Measurements from ENCODE around the gene UBLCP1.
"Not testable (repeated sequence)": the region's sequence is repeated elsewhere in the genome, so short reads cannot be mapped to it uniquely, and the experiment has no call there.

The UBLCP1 gene

DNA sequence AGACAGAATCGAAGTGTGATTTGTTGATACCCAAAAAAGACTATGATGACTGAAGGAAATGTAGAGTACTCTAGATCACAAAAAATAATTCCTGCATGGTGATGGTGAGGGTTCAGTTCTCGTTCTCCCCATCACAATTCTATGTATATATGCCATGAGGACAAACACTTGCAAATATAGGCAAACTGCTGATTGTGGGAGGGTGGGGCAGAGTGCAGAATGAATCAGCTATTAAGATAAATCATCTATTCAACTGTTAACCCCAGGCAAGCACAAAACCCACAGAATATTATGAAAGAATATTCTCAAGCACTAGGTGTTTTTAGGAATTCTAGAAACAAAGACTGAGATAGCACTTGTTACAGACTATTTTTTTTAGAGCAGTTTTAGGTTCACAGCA lies 13.9 kb upstream of the UBLCP1 start:
- no peak for DNase-seq

DNA sequence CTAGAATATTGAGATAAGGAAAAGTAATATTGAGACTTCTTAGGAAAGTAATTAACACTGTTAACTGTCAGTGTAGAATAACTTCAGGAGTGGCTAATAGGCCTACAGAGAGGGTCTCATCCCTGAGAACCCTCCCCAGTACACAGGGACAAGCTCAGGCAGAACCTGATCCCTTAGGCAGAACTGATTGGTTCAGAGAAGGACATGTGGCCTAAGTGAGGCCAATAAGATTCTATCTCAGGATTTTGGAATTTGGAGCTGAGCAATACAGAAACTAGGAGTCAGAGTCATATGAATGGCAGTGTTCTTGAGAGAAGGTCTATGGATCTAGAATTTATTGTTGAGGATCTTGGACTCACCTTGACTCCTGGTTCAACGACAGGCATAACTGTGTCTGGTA lies 10.9 kb upstream of the UBLCP1 start:
- no peak for DNase-seq

DNA sequence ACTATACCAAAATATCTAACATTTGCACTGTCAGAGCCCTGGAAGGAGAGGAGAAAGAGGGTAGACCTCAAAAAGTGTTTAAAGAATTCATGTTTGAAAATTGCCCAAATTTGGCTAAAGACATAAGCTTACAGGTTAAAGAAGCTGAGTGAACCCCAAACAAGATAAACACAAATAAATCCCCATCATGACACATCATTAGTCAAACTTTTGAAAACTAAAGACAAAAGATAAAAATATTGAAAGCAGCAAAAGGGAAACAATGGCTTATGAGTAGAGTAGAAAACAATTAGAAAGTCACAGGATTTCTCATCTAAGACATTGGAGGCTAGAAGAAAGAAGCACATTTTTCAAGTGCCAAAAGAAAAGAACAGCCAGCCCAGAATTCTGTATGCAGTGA lies 6.1 kb upstream of the UBLCP1 start:
- no peak for DNase-seq

DNA sequence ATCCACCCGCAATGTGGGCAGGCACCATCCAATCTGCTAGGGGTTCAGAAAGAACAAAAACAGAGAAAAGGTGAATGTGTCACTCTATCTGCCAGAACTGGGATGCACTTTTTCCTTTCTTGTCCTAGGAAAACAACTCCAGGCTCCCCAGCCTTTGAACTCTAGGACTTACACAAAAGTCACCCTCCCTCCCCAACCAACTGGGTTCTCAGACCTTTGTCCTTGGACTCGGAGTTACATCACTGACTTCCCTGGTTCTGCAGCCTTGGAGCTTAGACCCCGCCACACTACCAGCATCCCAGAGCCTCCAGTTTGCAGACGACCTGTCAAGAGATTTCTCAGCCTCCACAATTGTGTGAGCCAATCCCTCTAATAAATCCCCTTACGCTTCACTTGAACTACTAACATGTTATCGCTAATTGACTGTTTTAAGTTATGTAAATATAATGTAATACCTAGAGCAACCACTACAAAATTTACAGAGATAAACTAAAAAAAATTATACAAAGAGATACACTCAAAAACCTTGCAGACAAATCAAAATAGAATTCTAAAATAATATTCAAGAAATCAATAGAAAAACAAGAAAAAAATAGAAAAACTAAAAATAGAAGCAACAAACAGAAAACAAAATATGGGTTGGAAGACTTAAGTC lies 5.3 kb upstream of the UBLCP1 start:
- DNase-seq = no peak

DNA sequence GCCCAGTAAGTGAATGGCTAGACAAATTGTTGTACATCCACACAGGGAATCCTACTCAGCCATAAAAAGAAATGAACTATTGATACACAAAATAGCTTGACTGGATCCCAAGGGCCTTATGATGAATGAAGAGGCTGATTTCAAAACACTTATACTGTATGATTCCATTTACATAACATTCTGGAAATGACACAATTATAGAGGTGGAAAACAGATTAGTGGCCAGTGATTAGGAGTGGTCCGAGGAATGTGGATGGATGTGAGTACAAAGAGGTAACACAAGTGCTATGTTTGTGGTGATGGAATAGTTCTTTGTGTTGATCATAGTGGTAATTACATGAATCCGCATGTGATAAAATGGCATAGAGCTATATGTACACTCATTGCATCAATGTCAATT lies 4.7 kb upstream of the UBLCP1 start:
- DNase-seq = no peak

DNA sequence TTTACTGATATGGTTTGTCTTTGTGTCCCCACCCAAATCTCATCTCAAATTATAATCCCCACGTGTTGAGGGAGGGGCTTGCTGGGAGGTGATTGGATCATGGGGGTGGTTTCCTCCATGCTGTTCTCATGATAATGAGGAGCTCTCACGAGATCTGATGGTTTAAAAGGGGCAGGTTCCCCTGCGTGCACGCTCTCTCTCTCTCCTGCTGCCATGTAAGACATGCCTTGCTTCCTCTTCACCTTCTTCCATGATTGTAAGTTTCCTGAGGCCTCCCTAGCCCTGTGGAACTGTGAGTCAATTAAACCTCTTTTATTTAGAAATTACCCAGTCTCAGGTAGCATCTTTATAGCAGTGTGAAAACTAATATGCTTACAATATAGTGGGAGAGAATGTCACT lies 2.9 kb upstream of the UBLCP1 start:
- not testable (repeated sequence) for DNase-seq

DNA sequence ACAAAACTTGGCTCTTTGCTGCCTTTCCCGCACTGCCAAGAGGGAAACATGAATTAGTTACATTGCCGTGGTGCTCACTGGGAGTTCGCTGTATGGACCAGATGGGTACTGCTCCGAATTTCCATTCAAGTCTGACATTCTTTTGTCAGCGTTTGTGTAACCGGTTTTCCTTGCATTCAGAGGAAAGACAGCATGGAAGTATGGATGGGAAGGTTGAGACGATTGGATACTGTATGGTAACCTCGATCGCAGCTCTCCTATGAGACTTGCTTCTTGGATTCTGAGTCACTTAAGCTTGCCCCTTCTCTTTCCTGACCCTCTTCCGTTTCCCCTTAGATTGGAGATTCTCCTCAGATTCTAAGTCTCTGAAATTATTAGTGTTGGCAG lies 625 bp upstream of the UBLCP1 start:
- peak in 1 of 56 donors; percentile 43 for DNase-seq

DNA sequence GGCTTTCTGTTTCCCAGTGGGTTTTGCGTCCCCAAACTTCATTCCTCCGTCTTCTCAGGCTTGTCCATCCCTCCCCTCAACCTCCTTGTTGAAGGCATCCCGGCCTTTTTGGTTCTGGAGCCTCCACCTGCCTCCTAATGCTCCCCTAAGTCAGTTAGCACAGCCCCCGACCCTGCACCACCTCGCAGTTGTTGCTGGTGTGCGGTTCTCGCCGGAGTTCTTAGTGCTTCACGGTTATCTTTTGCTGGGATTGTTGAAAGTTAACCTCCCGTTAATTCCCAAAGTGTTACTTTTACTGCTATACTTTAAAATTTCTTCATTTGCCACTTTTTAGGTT lies 447 bp downstream of the UBLCP1 start:
- peak in 2 of 56 donors; percentile 20 to 51 for DNase-seq

DNA sequence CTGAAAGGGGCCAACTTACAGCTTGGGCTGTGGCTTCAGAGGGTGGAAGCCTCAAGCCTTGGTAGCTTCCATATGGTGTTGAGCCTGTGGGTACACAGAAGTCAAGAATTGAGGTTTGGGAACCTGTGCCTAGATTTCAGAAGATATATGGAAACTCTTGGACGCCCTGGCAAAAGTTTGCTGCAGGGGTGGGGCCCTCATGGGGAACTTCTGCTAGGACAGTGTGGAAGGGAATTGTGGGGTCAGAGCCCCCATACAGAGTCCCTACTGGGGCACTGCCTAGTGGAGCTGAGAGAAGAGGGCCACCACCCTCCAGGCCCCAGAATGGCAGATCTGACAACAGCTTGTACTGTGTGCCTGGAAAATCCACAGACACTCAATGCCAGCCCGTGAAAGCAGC lies 3.7 kb downstream of the UBLCP1 start:
- DNase-seq = not testable (repeated sequence)

DNA sequence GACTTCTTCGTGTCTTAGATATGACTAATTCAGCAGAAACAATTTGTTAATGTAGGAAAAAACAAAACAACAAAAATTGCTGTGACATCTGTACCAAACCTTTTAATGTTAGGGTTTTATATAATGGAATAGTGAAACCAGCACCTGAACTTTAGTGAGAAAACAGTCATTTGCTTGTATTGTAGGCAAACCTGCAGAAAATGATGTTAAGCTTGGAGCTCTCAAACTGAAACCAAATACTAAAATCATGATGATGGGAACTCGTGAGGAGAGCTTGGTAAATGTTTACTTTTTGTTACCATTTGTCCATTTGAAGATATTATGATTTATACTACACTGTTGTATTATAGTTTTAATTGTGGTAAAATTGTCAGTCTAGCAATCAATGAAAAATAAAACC lies 6.6 kb downstream of the UBLCP1 start:
- DNase-seq = no peak

DNA sequence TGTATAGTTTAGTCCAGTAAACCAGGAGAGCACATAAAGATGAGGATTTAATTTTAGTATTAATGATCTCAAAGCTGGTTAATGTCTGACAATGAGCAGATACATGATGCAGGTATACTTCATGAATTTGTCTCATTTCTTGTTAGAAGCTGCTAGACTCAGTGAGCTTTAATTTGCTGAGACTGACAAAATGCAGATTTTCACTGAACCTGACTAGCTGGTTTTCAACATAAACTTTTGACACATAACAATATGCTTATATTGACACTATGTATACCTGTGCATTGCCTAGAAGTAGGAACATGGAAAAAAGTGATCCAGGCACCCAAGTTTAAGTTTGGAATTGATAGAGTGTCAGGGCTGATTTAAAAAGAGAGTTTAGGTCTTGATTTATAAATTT lies 10.8 kb downstream of the UBLCP1 start:
- no peak for DNase-seq

DNA sequence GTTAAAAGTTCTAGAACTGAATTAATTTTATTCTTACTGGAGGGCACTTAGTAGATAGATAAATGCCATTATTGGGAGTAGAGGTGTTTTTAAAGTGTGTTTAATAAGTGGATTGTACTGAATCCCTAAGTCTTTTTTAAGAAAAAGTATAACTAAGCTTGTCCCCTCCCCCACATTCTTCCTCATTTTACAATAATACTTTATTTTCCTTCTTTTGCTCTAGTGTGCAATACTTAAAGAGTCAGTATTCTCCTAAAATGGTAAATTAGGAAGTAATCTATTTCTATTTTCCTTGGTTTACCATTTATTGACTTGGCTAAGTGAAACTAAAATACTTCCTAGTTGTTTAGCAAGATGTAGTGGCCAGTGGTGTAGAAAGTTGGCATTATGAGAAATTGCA lies 11.6 kb downstream of the UBLCP1 start:
- no peak for DNase-seq

DNA sequence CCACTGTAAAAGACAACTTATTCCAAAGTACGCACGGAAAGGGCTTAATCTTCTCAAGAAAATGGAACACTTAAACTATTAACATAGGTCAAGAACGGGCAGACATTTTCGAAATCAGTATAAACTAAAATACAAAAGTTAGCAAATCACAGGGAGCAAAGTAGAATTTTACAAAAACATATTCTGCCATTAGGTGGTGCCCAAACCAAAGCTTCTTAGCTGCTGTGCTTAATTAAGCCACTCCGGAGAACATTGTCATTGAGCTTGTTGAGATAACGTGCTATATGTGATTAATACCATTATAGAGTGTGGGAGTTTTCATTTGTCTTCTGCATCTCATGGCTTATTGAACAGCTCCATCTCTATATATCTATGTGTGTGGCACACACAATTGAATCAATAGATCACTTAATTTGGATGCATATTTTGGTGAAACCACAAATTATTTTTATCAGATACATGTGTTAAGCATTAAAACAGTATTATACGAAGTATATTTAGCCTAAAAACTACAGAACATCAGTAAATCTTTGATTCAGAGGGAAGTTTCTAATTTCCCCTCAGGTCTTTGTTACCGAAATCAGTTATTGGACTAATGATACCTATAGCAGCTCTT lies 23.4 kb downstream of the UBLCP1 start:
- peak in 1 of 56 donors; percentile 14 for DNase-seq

DNA sequence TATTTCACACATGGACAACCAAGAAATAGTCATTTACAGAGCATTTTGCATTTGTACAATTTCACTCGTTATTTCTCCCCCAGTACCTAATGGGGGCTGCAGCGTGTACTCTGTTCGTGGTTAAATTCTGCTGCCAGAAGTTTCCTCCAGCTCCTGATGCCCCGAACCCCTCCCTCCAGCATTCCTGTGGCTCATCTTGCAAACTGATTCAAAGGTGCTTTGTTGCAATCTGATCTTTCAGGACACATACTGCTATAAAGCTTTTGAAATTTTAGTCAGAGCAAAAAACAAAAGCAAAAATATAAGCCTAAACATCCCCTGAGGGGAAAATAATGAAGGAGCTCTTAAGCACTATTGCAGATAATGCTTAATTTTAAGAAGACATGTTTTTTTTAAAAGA lies 27.7 kb downstream of the UBLCP1 start:
- DNase-seq = no peak

DNA sequence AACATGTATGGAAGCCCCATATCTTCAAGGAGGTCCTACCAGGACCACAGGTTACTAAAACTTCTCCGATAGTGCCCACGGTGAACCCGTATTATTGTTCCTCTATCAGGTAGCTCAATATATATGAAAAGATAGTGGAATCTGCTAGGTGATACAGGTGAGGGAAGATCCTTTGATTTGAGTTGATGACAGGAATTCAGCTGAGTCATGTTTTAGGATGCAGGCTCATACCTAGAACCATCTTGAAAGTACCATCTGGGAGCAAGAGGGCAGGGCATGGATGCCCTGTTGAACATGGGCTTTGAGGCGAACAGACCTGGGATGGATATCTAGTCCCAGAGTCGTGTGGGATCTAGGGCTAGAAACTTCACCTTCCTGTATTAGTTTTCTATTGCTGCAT lies 31.8 kb downstream of the UBLCP1 start:
- no peak for DNase-seq

DNA sequence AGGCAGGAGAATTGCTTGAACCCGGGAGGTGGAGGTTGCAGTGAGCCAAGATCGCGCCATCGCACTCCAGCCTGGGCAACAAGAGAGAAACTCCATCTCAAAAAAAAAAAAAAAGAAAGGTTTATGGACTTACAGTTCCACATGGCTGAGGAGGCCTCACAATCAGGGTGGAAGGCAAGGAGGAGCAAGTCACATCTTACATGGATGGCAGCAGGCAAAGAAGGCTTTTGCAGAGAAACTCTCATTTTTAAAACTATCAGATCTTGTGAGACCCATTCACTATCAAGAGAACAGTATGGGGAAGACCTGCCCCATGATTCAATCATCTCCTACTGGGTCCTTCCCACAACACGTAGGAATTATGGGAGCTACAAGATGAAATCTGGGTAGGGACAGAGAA lies 34.2 kb downstream of the UBLCP1 start:
- DNase-seq = not testable (repeated sequence)

DNA sequence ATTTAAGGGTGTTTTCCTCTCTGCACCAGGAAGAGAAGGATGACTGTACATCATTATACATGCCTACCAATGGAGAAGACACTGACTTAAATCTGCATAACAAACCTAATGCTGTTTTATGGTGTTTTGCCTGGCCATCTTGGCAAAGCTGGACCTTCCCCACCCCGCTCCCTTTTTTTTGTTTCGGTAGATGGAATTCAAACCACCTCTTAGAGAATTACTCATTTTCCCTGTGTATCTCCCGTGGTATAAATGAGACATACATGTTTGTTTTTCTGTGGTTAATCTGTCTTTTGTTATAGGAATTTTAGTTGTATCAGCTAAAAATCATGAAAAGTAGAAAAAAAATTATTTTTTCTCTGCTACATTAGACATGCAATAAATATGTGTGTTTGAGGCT lies 38.4 kb downstream of the UBLCP1 start:
- DNase-seq = no peak

DNA sequence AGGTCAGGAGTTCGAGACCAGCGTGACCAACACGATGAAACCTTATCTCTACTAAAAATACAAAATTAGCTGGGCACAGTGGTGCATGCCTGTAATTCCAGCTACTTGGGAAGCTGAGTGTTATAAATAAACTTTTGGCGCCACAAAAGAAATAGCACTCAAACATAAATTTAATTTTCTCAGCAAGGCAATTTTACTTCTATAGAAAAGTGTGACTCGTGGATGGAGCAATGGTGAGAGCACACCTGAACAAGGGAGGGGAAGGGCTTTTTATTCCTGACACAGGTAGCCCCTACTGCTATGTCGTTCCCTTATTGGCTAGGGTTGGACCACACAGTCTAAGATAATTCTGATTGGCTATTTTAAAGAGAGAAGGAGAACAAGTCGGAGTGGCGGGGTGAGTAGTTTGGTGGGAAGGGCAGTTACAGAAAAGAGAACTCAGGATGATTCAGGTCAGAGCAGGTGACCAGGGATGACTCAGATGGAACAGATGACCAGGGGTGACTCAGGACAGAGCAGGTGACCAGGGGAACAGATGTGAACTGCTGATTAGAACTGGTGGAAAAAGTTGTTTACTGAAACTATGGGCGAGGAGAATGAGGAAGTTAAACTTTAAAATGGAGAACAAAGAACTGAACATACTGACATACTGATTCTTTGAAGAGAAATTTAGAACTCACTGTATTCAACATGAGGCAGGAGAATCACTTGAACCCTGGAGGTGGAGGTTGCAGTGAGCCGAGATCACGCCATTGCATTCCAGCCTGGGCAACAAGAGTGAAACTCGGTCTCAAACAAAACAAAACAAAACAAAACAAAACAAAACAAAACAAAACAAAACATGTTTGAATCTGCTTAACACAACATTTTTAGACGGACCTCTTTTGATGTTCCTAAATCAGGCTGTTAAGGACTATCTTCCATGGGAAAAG lies 39.1 kb downstream of the UBLCP1 start:
- DNase-seq = not testable (repeated sequence)

DNA sequence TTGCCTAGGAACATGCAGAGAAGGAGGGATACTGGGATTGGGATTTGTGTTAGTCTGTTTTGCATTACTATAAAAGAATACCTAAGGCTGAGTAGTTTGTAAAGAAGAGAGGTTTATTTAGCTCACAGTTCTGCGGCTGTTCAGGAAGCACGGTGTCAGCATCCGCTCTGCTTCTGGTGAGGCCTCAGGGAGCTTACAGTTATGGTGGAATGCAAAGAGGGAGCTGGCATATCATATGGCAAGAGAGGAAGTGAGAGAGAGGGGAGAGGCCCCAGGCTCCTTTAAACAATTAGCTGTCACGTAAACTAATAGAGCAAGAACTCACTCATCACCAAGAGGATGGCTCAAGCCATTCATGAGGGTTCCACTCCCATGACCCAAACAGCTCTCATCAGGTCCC lies 40.2 kb downstream of the UBLCP1 start:
- no peak for DNase-seq

DNA sequence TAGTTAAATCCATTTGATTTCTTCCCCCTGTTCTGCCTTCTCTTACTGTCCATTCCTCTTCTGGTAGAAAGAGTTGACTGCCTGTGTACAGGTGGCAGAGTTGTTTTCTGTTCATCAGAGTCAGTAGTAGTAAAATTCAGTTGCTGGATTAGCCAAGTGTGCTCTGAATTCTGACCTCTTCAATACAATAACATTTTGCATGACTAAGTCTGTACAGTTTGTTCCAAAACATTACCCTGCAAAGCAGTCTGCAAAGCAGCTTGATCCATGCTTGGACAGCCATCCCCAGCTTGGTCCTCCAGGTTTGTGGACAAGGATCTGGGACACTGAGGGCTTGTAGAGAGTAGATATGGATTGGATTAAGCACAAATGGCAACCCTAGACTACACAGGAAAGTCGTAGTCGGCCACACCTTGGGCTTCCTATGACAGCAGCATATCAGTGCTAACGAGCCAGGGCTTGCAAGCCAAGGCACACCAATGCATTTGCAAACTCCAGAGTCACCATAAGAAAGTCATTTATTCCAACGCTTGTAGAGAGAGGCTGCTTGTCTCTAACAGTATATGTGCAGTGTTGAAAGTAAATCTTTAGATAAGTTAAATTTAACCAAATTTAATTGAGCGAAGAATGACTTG lies 42.0 kb downstream of the UBLCP1 start:
- no peak for DNase-seq

DNA sequence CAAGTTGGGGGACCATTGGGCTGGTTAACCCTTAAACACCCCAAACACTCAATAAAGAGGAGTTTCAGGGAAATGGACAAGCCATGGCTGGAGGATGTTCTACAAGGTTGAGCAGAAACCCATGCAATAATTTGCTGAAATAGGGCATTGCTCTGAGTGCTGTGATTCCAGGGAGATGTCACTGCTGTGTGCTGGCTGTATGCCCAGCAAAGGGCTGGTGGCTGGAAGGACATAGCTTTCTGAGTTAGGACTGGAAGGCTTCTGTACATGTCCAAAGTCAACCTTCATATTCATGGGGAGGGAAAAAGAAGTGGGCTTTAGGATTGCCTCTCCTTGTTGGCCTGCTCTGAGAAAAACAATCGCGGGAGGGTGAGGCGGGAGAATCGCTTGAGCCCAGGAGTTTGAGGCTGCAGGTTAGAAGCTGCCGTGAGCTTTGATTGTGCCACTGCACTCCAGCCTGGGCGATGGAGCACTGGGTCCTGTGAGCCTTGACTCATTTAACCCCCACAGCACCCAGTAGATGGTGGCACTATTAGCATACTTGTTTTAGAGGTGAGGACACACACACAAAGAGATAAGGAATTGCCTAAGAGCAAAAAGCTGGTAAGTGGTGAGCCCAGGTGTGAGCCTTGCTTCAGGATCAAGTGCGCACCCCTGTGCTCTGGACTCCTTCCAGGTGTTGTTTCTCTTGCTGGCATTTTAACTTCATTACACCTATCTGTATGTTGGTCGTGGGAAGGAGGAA lies 46.8 kb downstream of the UBLCP1 start:
- no peak for DNase-seq

Data from amygdala (tissue), 56 donors.